Upper lobe of left lung (tissue), 4 donors: ENCODE data around the gene PRDM2.

Source experiments
- EP300 ChIP-seq, 4 donors: sonication (generic); formaldehyde crosslinking; IDR thresholded peaks; one replicate each; pipeline ENCODE4 v1.5.1; 2017; ENCODE audit warnings: antibody characterized with exemption in 4 of 4, control low read depth in 2 of 4
- POLR2A ChIP-seq, 4 donors: fragments of 450-650 bp; IDR thresholded peaks; one replicate each; pipeline ENCODE4 v1.5.1; 2016 to 2017; ENCODE audit warnings: antibody characterized with exemption in 4 of 4, mild to moderate bottlenecking in 2 of 4
- POLR2AphosphoS5 ChIP-seq, 2 donors: sonication (generic); formaldehyde crosslinking; IDR thresholded peaks; one replicate each; pipeline ENCODE4 v1.5.1; 2017; ENCODE audit warnings: antibody characterized with exemption in 2 of 2
- TF ChIP-seq, protein P1 (sequence below), 6 experiments: fragments of 450-650 bp in 4 of 6; fragments of 200-600 bp in 2 of 6; sonication (generic) in 2 of 6; IDR thresholded peaks; one replicate each; pipeline ENCODE4 v1.5.1; 2016 to 2019; ENCODE audit warnings: antibody characterized with exemption in 6 of 6

DNA sequence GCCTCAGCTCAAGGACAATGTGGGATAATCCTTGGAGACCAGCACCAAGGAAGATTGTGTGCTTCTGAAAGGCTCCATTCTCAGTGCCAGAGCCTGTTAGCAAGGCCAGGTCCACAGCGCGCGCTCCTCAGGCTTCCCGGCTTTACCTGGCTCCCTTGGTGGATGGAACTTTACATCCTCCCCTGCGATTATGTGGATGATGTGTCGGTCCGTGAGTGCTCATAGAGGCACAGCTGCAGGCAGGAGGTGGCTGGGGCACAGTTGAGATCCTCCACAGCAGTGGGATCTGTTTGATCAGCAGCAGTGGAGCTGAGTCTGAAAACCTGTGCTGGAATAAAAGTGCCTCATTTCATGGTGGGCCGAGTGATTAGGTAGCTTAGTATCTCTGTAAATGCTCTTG is 62.7 kb downstream of the PRDM2 start:
- TF ChIP-seq EP300 (IDR thresholded peaks at IDR 0.05) = no peak
- TF ChIP-seq POLR2A (IDR thresholded peaks at IDR 0.05) = no peak
- TF ChIP-seq, protein P1, sequence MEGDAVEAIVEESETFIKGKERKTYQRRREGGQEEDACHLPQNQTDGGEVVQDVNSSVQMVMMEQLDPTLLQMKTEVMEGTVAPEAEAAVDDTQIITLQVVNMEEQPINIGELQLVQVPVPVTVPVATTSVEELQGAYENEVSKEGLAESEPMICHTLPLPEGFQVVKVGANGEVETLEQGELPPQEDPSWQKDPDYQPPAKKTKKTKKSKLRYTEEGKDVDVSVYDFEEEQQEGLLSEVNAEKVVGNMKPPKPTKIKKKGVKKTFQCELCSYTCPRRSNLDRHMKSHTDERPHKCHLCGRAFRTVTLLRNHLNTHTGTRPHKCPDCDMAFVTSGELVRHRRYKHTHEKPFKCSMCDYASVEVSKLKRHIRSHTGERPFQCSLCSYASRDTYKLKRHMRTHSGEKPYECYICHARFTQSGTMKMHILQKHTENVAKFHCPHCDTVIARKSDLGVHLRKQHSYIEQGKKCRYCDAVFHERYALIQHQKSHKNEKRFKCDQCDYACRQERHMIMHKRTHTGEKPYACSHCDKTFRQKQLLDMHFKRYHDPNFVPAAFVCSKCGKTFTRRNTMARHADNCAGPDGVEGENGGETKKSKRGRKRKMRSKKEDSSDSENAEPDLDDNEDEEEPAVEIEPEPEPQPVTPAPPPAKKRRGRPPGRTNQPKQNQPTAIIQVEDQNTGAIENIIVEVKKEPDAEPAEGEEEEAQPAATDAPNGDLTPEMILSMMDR (IDR thresholded peaks at IDR 0.05) = no peak
- no peak for TF ChIP-seq POLR2AphosphoS5 (IDR thresholded peaks at IDR 0.05)
